SHP77 (cell line): ENCODE measurements around the gene CNNM2.
"Not testable (repeated sequence)": the region's sequence is repeated elsewhere in the genome, so short reads cannot be mapped to it uniquely, and the experiment has no call there.

ENCODE experiments used
- DNase-seq, 2 experiments: peaks; one replicate each; lab custom pipeline; 2025; lab: John Stamatoyannopoulos, UW

Gene CNNM2

DNA sequence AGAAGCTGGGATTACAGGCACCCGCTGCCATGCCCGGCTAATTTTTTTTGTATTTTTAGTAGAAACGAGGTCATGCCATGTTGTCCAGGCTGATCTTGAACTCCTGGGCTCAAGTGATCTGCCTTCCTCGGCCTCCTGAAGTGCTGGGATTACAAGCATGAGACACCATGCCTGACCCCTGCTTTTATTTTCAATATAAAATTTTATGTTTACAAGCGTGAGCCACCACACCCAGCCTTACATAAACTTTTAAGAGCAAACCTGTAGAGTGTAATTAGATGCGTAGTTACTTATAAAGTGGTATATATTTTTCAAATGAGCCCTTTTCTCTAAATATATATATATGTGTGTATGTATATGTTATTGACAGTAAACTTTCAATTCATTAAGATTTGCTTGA is 8.7 kb downstream of the CNNM2 start:
- no peak for DNase-seq

DNA sequence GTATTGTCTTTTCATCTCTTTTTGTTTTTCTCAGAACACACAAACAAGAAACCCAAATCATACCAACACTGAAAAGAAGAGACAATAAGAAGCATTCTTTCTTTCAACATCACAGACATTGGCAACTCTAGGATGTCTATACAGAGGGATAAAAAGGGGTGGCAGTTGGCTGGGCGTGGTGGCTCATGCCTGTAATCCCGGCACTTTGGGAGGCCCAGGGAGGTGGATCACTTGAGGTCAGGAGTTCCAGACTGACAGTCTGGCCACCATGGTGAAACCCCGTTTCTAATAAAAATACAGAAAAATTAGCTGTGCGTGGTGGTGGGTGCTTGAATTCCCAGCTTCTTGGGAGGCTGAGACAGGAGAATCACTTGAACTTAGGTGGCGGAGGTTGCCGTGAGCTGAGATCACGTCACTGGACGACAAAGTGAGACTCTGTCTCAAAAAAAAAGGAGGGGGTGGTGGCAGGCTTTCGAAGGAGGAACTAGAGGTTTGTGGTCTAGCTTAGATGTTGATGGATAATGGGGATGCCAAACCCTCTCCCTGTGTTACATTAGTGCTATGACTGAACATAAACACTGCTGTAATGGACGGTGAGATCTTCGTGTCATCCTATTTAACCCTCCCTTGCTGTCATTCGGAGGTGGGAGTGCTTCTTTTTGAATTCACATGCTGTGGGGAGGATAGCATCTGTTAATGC is 9.4 kb downstream of the CNNM2 start:
- no peak for DNase-seq

DNA sequence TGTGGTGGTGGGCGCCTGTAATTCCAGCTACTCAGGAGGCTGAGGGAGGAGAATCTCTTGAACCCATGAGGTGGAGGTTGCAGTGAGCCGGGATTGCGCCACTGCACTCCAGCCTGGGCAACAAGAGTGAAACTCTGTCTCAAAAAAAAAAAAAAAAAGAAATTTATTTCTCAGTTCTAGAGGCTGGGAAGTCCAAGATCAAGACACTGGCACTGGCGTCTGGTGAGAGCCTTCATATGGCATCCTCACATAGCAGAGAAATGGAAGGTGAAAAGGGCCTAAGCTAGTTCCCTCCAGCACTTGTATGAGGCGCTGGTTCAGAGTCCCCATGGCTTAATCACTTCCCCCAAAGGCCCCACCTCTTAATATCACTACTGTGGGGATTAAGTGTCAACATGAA is 10.3 kb downstream of the CNNM2 start:
- DNase-seq, result not testable (repeated sequence)

DNA sequence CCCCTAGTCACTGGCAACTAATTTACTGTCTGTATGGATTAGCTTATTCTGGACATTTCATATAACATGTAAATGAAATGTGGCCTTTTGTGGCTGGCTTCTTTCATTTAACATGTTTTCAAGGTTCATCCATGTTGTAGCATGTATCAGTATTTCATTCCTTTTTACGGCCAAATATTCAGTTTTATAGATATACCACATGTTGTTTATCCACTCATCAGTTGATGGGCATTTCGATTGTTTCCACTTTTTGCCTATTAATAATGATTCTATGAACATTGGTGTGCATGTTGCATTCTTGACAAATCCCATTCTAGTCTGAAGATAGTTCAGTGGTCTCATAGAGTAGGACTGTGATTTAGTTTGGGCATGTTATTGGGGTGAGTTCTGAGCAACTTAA is 12.6 kb downstream of the CNNM2 start:
- no peak for DNase-seq

DNA sequence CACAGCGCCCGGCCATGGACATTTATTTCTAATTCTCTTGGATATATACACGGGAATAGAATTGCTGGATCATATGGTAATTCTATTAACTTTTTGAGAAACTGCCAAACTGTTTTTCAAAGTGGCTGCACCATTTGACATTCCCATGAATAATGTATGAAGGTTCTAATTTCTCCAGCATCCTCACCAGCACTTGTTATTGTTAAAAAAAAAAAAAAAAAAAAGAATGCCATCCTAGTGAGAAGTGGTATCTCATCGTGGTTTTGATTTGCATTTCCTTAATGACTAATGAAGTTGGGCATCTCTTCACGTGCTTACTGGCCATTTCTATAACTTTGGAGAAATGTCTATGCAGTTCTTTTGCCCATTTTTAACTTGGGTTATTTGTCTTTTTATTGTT is 13.5 kb downstream of the CNNM2 start:
- DNase-seq, result no peak

DNA sequence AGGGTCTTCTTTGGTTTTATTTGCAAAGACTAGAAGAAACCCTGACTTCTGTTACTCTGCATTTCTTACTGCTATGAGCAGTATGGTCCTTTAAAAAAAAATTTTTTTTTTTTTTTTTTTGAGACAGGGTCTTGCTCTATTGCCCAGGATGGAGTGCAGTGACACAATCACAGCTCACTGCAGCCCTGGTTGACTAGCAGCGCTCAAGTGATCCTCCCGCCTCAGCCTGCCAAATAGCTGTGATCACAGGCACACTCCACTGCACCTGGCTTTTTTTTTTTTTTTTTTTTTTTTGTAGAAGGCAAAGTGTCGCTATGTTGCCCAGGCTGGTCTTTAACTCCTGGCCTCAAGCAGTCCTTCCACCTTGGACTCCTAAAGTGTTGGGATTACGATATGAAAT is 17.4 kb downstream of the CNNM2 start:
- DNase-seq, result no peak

DNA sequence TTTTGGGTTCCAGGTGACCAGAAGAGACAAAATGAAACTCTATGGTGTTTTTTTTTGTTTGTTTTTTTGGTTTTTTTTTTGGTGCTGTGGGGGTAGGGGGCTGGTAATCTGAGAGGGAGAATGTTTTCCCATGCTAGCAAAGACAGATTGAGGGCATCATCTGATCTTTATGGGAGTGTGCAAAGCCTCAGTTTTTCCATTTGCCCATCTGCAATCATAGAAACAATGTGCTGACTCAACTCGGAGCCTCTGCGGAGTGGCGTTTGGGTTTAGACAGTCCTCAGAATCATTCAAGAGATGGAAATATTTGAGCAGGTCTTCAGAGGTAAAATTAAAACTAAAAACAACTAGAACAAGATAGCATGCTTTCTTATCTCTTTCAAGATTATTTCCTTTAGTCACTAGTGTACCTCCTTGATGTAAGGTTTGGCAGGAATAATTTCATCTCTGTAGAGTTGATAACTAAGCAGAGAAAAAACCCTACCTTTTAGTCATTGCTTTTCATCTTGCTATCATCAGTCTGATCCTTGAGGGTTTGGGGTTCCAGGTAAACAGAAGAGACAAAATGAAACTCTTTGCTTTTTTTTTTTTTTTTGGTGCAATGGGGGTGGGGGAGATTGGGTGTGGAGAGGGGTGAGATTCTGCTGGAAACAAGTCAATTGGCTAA is 18.0 kb downstream of the CNNM2 start:
- no peak for DNase-seq

DNA sequence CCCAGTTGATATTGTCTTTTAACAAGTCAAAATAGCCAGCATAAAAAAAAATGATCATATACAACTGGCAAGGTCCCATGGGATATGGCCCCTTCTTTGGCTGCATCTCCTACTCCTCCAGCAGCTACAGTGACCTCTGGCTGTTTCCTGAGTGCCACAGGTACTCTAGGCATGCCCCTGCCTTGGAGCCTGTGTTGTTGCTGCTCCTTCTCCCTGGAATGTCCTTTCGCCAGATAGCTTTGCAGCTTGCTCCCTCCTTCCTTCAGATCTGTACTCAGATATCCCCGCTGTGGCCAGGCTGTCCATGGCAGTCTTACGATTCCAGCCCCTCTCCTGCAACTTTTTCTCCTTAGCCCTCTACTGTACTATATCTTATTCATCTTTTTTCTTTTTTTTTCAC is 23.3 kb downstream of the CNNM2 start:
- DNase-seq, result no peak

DNA sequence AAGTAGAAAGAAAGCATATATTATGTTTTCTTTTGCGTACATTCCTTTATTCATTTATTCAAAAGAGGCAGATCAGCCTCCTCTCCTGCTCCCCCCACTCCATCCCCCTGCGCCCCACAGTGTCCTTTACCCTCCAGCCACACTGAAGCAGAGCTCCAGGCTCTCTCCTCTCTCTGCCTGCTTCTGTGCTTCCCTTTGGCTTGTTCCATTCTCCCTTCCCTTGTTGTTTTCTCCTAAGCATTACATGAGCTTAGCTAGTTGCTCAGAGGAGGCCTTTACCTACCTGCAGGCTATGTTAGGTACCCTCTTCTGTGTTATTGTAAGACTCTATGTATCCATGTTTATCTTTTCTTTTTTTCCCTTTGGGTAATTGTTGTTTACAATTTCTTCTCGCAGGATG is 27.4 kb downstream of the CNNM2 start:
- no peak for DNase-seq

DNA sequence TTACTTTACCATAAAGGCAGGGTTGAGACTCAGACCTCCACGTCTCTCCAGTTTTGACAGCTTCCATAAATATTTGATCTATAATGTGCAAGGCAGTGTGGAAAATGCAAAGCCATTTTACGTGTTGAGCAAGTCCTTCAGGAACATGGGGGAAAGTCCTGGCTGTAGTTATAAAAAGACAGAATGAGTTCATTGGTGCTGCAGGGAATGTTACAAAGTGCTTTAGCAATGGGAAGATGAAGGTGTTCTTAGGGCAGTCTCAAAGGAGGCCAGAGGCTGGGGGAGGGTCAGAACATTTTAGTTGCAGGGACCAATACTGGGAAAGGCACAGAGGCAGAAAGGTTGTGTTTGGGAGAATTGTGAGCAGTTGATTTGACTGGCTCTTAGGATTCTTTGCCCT is 27.9 kb downstream of the CNNM2 start:
- no peak for DNase-seq

DNA sequence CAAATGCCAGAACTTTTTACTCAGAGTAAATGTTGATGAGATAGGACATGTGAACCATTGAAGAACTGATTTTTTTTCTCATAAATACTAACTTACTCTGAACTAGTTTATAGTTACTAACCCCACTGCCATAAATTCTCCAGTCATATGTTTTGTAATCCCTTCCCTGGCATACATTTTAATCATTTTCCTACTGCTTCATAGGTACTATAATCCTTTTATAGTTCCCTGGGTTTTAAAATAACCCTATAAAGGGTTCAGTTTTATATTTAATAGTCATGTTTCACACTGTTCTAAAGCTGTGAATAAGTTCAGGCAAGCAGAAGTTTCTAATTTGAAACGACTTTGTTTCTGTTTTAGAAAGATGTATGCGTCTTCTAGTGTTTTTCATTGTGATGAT is 28.9 kb downstream of the CNNM2 start:
- DNase-seq, result no peak

DNA sequence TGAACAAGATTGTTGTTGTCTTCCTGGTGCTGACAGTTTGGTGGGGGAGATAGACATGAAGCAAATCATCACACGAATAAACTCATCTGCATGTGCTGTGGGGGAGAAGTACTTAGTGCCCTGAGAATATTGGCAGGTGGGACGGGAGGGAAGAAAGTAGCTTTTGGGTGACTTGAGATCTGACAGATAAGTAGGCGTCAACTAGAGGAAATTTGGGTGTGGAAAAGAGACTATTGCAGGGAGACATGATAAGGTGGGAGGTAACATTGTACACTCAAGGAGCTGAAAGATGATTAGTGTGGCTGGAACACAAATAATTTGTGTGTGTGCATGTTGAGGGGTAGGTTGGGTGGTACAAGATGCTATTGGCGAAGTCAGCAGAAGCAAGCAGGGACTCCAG is 30.1 kb downstream of the CNNM2 start:
- no peak for DNase-seq

DNA sequence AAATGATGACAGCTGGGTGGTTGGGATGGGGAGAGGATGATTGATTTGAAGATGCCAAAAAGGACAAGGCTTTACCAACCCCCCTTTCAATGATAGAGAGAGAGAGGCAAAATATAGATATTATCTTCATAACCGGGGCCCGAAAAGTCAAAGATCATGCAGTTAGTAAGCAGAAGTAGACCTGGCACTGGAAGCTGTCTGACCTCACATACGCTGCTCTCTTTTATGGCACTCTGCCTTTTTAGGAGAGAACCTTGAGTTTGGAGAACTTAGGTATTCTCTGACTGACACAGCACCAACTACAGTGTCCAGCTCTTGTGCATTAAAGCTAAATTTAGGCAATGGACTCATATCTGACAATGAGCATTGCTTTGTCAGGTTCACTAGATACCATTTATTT is 30.7 kb downstream of the CNNM2 start:
- no peak for DNase-seq

DNA sequence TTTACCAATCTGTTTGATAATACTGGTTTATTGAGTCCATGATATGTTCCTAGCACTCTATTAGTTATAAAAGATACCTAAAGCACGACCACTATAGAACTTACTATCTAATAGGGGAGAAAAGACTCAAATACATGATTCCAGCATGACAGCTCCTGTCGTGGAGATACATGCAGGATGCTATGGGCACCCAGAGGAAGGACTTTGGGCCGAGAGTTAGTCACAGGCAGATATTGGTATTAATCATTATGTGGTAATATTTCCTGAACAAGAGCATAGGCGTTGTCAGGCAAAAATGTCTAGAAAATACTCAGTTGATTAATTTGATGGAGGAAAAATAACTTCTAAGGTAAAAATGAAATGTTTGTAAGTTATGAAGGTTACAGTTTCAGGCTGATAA is 31.8 kb downstream of the CNNM2 start:
- no peak for DNase-seq

DNA sequence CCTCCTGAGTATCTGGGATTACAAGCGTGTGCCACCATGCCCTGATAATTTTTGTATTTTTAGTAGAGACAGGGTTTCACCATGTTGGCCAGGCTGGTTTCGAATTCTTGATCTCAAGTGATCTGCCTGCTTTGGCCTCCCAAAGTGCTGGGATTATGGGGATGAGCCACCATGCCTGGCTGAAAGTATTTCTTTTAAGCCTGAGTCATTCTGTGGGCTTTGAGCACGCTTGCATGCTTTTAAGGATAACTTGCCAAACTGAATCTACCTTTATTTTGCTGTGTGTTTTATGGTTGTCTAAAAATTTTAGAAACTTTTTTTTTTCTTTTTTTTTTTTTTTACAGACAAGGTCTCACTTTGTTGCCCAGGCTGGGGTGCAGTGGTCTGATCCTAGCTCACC is 33.2 kb downstream of the CNNM2 start:
- DNase-seq, result no peak

DNA sequence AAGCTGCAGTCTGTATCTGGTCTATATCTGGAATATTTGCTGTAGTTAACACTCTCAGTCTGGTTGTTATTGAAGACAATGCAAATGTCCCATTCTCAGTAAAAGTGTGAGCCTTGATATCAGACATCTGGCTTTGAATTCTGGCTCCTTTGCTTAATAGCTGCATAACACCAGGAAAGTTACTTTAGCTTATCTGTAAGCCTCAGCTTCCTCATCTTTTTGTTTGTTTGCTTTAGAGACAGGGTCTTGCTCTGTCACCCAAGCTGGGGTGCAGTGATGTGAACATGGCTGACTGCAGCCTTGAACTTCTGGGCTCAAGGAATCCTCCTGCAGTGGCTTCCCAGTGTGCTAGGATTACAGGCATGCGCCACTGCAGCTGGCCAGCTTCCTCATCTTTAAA is 41.3 kb downstream of the CNNM2 start:
- DNase-seq, result no peak

DNA sequence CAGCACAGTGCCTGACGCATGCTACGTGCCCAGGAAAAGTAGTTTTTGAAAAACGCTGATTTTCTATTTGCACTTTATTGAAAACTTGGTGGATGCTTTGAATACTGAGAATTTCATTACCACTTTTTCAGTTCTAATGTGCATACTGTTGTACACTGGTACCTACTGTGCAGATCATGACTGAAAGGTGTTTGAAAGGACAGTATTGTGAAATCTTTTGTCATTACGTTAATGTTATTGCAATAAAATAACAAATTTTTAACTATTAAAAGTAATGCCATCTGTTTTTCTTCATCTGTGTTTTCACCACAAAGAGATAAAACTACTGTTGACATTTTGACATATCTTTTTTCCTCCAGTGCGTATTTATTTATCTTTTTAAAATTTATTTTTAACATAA is 42.1 kb downstream of the CNNM2 start:
- no peak for DNase-seq

DNA sequence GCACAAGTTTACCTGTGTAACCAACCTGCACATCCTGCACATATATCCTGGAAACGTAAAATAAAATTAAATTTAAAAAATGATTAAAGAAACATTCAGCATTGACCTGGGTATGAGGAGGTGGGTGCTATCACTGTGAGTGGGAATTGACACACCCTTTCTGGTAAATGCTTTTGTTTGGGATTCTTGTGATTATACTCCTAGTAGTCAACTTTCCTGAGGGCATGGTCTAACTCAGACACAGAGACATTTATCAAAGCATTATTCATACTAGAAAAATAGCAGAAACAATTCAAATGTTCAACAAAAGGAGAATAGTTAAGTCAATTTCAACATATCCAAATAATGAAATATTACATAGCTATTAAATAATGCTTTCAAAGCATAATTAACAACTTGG is 44.2 kb downstream of the CNNM2 start:
- no peak for DNase-seq

DNA sequence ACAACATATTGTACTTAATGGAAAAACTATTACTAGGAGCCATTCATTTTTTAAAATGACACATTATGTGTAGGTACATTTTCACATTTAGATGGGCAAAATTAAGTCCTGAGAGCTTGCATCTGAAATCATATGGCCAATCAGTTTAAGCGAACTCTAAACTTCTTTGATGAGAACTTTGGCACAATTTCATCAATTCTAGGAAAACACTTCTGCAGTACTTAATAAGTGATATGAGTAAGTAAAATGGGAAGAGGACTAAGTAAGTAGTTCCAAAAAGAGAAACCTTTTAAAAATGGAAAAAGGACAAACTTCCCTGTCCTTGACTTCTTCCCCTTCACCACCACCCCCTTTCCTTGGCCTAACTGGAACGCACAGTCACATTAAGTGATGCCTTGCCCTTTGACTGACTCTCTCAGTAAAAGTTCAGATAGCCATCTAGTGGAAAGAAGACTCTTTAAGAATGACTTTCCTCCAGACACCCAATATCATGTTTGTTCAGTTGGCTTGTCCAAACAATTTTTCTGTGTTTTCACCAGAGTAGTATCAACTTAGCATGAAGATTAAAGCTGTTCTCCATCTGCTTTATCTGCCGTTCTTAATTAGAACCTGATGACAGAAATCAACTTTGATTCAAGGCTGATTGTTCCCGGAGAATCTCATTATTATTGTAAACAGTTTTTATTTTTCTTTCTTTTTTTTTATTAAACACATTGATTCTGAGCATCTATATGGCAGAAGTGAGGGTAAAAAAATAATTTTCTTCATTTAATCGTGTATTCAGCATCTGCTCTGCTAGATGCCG is 45.1 kb downstream of the CNNM2 start:
- no peak for DNase-seq

DNA sequence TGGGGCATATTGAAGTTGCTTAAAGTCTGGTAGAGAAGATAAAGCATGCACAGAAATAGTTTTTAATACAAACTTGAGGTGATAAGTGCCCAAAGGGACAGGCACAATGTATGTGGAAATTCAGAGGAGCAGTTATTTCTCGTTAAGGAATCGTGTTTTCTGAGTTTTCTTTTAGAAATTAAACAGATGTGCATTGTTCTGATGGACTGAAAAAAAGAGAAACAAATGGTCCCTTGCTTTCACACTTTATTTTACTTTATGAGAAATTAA is 45.6 kb downstream of the CNNM2 start:
- no peak for DNase-seq

DNA sequence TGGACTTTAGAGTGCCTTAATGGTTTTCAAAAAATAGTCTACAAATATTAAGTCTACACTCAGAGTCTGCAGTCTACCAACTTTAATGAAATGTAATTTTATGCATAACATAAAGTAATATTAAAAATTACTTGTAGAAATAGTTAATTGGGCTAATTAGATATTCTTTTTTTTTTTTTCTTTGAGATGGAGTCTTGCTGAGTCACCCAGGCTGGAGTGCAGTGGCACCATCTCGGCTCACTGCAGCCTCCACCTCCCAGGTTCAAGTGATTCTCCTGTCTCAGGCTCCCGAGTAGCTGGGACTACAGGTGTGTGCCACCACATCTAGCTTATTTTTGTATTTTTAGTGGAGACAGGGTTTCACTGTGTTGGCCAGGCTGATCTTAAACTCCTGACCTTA is 46.0 kb downstream of the CNNM2 start:
- DNase-seq, result not testable (repeated sequence)

DNA sequence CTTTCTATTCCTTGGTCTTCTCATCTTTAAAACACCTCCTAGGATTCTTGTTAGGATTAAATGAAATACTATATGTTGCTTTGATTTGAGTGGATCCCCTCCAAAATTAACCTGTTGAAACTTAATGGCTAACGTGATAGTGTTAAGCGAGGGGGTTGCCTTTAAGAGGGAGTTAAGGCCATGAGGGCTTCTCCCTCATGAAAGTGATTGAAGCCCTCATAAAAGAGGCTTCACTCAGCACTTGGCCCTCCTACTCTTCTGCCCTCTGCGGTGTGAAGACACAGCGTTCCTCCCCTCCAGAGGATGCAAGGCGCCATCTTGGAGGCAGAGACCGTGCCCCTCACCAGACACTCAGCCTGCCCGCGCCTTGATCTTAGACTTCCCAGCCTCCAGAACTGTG is 46.6 kb downstream of the CNNM2 start:
- DNase-seq, result no peak

DNA sequence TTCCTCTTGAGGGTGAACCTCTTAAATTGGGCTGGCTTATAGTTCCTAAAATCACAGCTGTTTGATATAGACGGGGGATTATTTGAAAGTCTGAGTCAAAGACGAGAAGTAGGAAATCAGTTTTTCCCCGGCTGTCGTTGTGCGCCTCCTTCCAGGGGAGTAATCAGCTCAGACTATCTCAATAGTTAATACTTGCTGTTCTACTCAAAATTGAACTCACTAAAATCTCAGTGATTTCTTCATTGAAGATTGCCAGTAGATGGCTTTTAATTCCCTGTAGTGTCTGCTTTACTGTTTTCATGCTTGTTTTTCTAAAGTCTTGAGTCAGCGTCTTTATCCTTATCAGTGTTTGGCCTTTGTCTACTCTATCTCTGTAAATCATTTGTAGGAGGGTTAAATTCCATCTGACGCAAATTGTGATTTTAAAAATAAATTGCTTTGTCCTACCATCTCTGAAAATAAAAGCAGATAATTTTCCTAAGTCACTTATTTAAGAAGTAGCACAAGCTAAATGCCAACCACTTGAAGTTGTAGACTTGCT is 47.3 kb downstream of the CNNM2 start:
- DNase-seq, result no peak
